H1 (cell line): ENCODE measurements around the gene CHMP6. TPM values are rescaled to one million over a fixed set of nuclear protein-coding genes. Genes with fewer than 3 reads are reported as not detected.
A peak's percentile ranks its signal among the peaks of the same experiment; 100 is the strongest.

Source experiments
- CTCF ChIA-PET: fragments of 300-600 bp; sonication (Branson Sonifier 250); formaldehyde crosslinking; loops from one replicate; lab custom pipeline; 2021; ENCODE audit not compliant: partially characterized antibody; lab: Charles Lee
- POLR2A ChIA-PET: fragments of 300-600 bp; sonication (Branson Sonifier 250); formaldehyde crosslinking; loops from one replicate; lab custom pipeline; 2021; ENCODE audit warnings: inconsistent platforms; ENCODE audit not compliant: partially characterized antibody; lab: Charles Lee
- DNase-seq, 2 experiments: peaks; one replicate each; pipeline versions ENCODE4 v3.0.0 to v3.0.0-alpha.2; 2010 to 2022; ENCODE audit warnings: low spot score in 2 of 2, low read depth in 1 of 2, mixed read lengths in 1 of 2
- FAIRE-seq: peaks from 2 replicates; lab custom pipeline; 2011; peaks lifted over from hg19 to GRCh38; lab: Jason Lieb, UNC
- H2AFZ ChIP-seq: 2 replicates; pipeline ENCODE4 v1.8.1; 2012; ENCODE audit warnings: low read length, inconsistent platforms
- H2AK5ac ChIP-seq: 2 replicates; pipeline ENCODE4 v1.6.1; 2013; ENCODE audit warnings: low read depth, low read length
- H2BK120ac ChIP-seq: replicated peaks from 2 replicates; pipeline ENCODE3; 2013; ENCODE audit warnings: low read depth, low read length, inconsistent platforms
- H2BK12ac ChIP-seq: 2 replicates; pipeline ENCODE4 v1.6.1; 2013; ENCODE audit warnings: low read depth, low read length
- H2BK15ac ChIP-seq: 2 replicates; pipeline ENCODE4 v1.6.1; 2013; ENCODE audit warnings: low read length
- H2BK20ac ChIP-seq: 2 replicates; pipeline ENCODE4 v1.6.1; 2013; ENCODE audit warnings: low read length
- H2BK5ac ChIP-seq: 2 replicates; pipeline ENCODE4 v1.6.1; 2013; ENCODE audit warnings: low read depth, low read length
- H3K14ac ChIP-seq: 2 replicates; pipeline ENCODE4 v1.6.1; 2013; ENCODE audit warnings: inconsistent platforms; ENCODE audit not compliant: insufficient read length
- H3K18ac ChIP-seq: 2 replicates; pipeline ENCODE4 v1.6.1; 2013; ENCODE audit warnings: low read length; ENCODE audit errors: extremely low read depth
- H3K23ac ChIP-seq: 2 replicates; pipeline ENCODE4 v1.6.1; 2013; ENCODE audit warnings: inconsistent platforms; ENCODE audit not compliant: insufficient read length
- H3K23me2 ChIP-seq: 2 replicates; pipeline ENCODE4 v1.6.1; 2013; ENCODE audit warnings: low read depth, low read length
- H3K27ac ChIP-seq: 2 replicates; pipeline ENCODE4 v1.6.1; 2011; ENCODE audit warnings: low read depth, low read length, inconsistent platforms
- H3K27me3 ChIP-seq, 4 experiments: replicated peaks in 1 of 4; 1 replicate in 1 of 4; 2 replicates in 3 of 4; pipeline versions ENCODE4 v1.6.1 to v1.8.1; 2011 to 2013; ENCODE audit warnings: low read length in 3 of 4, mild to moderate bottlenecking in 3 of 4, inconsistent platforms in 2 of 4, mixed read lengths in 2 of 4, moderate library complexity in 1 of 4; ENCODE audit not compliant: control insufficient read depth in 3 of 4, insufficient read depth in 3 of 4; ENCODE audit errors: extremely low read depth in 1 of 4
- H3K36me3 ChIP-seq, 4 experiments: 2 replicates each; pipeline versions ENCODE4 v1.6.1 to v1.8.1; 2011 to 2013; ENCODE audit warnings: mild to moderate bottlenecking in 4 of 4, low read length in 3 of 4, moderate library complexity in 2 of 4, control low read depth in 1 of 4, inconsistent platforms in 1 of 4; ENCODE audit not compliant: insufficient read depth in 4 of 4, control insufficient read depth in 2 of 4
- H3K4ac ChIP-seq: replicated peaks from 2 replicates; pipeline ENCODE3; 2013; ENCODE audit warnings: low read length, low read depth, mixed read lengths, inconsistent platforms; ENCODE audit not compliant: insufficient read length
- H3K4me1 ChIP-seq, 4 experiments: replicated peaks in 1 of 4; 1 replicate in 1 of 4; 2 replicates in 3 of 4; pipeline versions ENCODE4 v1.6.1 to v1.8.1; 2011 to 2013; ENCODE audit warnings: low read length in 3 of 4, inconsistent platforms in 2 of 4, mixed read lengths in 1 of 4; ENCODE audit not compliant: insufficient read depth in 4 of 4, control insufficient read depth in 3 of 4
- H3K4me2 ChIP-seq, 2 experiments: 2 replicates each; pipeline versions ENCODE4 v1.6.1 to v1.8.1; 2011 to 2013; ENCODE audit warnings: low read depth in 2 of 2, low read length in 2 of 2, control low read depth in 1 of 2, inconsistent platforms in 1 of 2, mild to moderate bottlenecking in 1 of 2; ENCODE audit not compliant: insufficient read depth in 1 of 2
- H3K4me3 ChIP-seq, 4 experiments: fragments of 200-600, 300-600 bp in 1 of 4; sonication (generic), shearing (Covaris generic), sonication (Bioruptor Twin) in 1 of 4; 2 replicates each; pipeline versions ENCODE4 v1.5.1 to v1.8.1; 2011 to 2016; ENCODE audit warnings: low read length in 4 of 4, low read depth in 3 of 4, control low read depth in 2 of 4, inconsistent platforms in 2 of 4, mild to moderate bottlenecking in 2 of 4, mixed read lengths in 1 of 4, moderate library complexity in 1 of 4; ENCODE audit not compliant: insufficient read depth in 2 of 4; ENCODE audit errors: extremely low read depth in 1 of 4
- H3K56ac ChIP-seq: replicated peaks from 2 replicates; pipeline ENCODE3; 2013; ENCODE audit warnings: low read depth, mild to moderate bottlenecking, mixed read lengths, low read length, inconsistent platforms; ENCODE audit not compliant: insufficient read length
- H3K79me1 ChIP-seq: 2 replicates; pipeline ENCODE4 v1.6.1; 2013; ENCODE audit warnings: low read depth, low read length, control low read depth
- H3K79me2 ChIP-seq, 2 experiments: 2 replicates each; pipeline versions ENCODE4 v1.6.1 to v1.8.1; 2012 to 2013; ENCODE audit warnings: low read length in 2 of 2, mild to moderate bottlenecking in 2 of 2, inconsistent platforms in 1 of 2; ENCODE audit not compliant: insufficient read depth in 2 of 2, control insufficient read depth in 1 of 2
- H3K9ac ChIP-seq, 4 experiments: replicated peaks in 1 of 4; 1 replicate in 1 of 4; 2 replicates in 3 of 4; pipeline versions ENCODE4 v1.6.1 to v1.8.1; 2011 to 2013; ENCODE audit warnings: low read depth in 3 of 4, low read length in 3 of 4, control low read depth in 2 of 4, mild to moderate bottlenecking in 2 of 4, moderate library complexity in 2 of 4, inconsistent platforms in 1 of 4; ENCODE audit errors: extremely low read depth in 1 of 4
- H3K9me3 ChIP-seq, 2 experiments: 2 replicates each; pipeline versions ENCODE4 v1.6.1 to v1.8.1; 2012 to 2013; ENCODE audit warnings: mild to moderate bottlenecking in 2 of 2, moderate library complexity in 2 of 2, control low read depth in 1 of 2, inconsistent platforms in 1 of 2, low read depth in 1 of 2, low read length in 1 of 2, mixed read lengths in 1 of 2; ENCODE audit not compliant: insufficient read depth in 2 of 2
- H4K20me1 ChIP-seq, 2 experiments: replicated peaks in 1 of 2; 2 replicates each; pipeline versions ENCODE3 to v1.8.1; 2011 to 2013; ENCODE audit warnings: inconsistent platforms in 2 of 2, low read length in 2 of 2, mild to moderate bottlenecking in 1 of 2; ENCODE audit not compliant: insufficient read depth in 2 of 2, control insufficient read depth in 1 of 2
- H4K5ac ChIP-seq: 2 replicates; pipeline ENCODE4 v1.6.1; 2013; ENCODE audit warnings: low read length, low read depth, mixed read lengths, inconsistent platforms; ENCODE audit not compliant: insufficient read length
- H4K8ac ChIP-seq: 2 replicates; pipeline ENCODE4 v1.8.0; 2013; ENCODE audit warnings: mild to moderate bottlenecking, moderate library complexity, low read length, inconsistent platforms; ENCODE audit not compliant: insufficient read depth; ENCODE audit errors: extremely low read depth
- H4K91ac ChIP-seq: replicated peaks from 2 replicates; pipeline ENCODE3; 2013; ENCODE audit warnings: low read length, mixed read lengths, inconsistent platforms; ENCODE audit not compliant: insufficient read length
- CBX5 ChIP-seq: fragments of 300-800, 300-1000 bp; sonication (generic); IDR thresholded peaks from 2 replicates; pipeline ENCODE4 v1.7.1; 2016; ENCODE audit warnings: antibody characterized with exemption, low read length, low read depth
- EGR1 ChIP-seq: IDR thresholded peaks from 2 replicates; pipeline ENCODE4 v1.6.1; 2011; ENCODE audit warnings: low read depth, low read length, borderline replicate concordance
- GABPA ChIP-seq: IDR thresholded peaks from 2 replicates; pipeline ENCODE4 v1.6.1; 2011; ENCODE audit warnings: mild to moderate bottlenecking, low read length, moderate library complexity, borderline replicate concordance; ENCODE audit not compliant: insufficient read depth
- HDAC6 ChIP-seq: IDR thresholded peaks from one replicate; pipeline ENCODE4 v1.7.1; 2012; ENCODE audit warnings: low read depth, mild to moderate bottlenecking, inconsistent platforms, low read length, moderate library complexity
- JUND ChIP-seq: IDR thresholded peaks from 2 replicates; pipeline ENCODE4 v1.6.1; 2011; ENCODE audit warnings: mild to moderate bottlenecking, improper control_type of control experiment, low read length
- KDM1A ChIP-seq: fragments of 200-600, 300-600 bp; sonication (generic); IDR thresholded peaks from 2 replicates; pipeline ENCODE4 v1.7.1; 2016; ENCODE audit warnings: mild to moderate bottlenecking, low read length, borderline replicate concordance
- NANOG ChIP-seq: IDR thresholded peaks from 2 replicates; pipeline ENCODE4 v1.6.1; 2011; ENCODE audit warnings: low read length, low read depth, mild to moderate bottlenecking, inconsistent platforms; ENCODE audit not compliant: insufficient read depth, poor library complexity, severe bottlenecking
- NRF1 ChIP-seq: IDR thresholded peaks from 2 replicates; pipeline ENCODE4 v1.6.1; 2011; ENCODE audit warnings: mild to moderate bottlenecking, low read depth, low read length, improper control_type of control experiment
- POLR2A ChIP-seq, 2 experiments: IDR thresholded peaks; 1 replicate in 1 of 2; 2 replicates in 1 of 2; pipeline ENCODE4 v1.6.1; 2011; ENCODE audit warnings: low read depth in 2 of 2, low read length in 2 of 2, mild to moderate bottlenecking in 2 of 2; ENCODE audit errors: control extremely low read depth in 1 of 2
- RFX5 ChIP-seq: IDR thresholded peaks from 2 replicates; pipeline ENCODE4 v1.6.1; 2011; ENCODE audit warnings: low read depth, low read length, improper control_type of control experiment, borderline replicate concordance
- RNF2 ChIP-seq: fragments of 200-900, 300-1000 bp; sonication (generic); IDR thresholded peaks from 2 replicates; pipeline ENCODE4 v1.7.1; 2016; ENCODE audit warnings: borderline replicate concordance, low read depth, mild to moderate bottlenecking, antibody characterized with exemption, low read length; ENCODE audit not compliant: poor library complexity, severe bottlenecking; ENCODE audit errors: missing control alignments
- SAP30 ChIP-seq: fragments of 300-600 bp; sonication (generic); IDR thresholded peaks from 2 replicates; pipeline ENCODE4 v1.7.1; 2012; ENCODE audit warnings: low read length, moderate library complexity, mild to moderate bottlenecking, inconsistent platforms; ENCODE audit not compliant: insufficient read depth, insufficient replicate concordance
- SP1 ChIP-seq: IDR thresholded peaks from 2 replicates; pipeline ENCODE4 v1.6.1; 2011; ENCODE audit warnings: low read depth, low read length
- WGBS, 2 experiments: shearing (Covaris generic) in 1 of 2; methylation state at CpG; one replicate each; pipeline versions ENCODE4 v1.1.6 to v1.1.7; 2013 to 2015; ENCODE audit warnings: low lambda C conversion rate in 2 of 2, mixed read lengths in 2 of 2, inconsistent platforms in 1 of 2, low coverage in 1 of 2, missing lambda C conversion rate in 1 of 2; ENCODE audit not compliant: insufficient replicate concordance in 2 of 2, insufficient coverage in 1 of 2, insufficient read length in 1 of 2; ENCODE audit errors: extremely low coverage in 1 of 2, missing lambda C conversion rate in 1 of 2; 5-methylcytosine and 5-hydroxymethylcytosine counted together
- polyA plus RNA-seq, 7 experiments: library from polyadenylated mRNA; depleted of rRNA in 3 of 7; stranded (reverse) in 5 of 7; unstranded in 2 of 7; fragments of >200 nt in 5 of 7; fragments of 200-250 nt in 2 of 7; gene quantifications; 1 replicate in 5 of 7; 2 replicates in 1 of 7; 4 replicates in 1 of 7; pipeline versions ENCODE4 v1.2.1 to v1.2.3, GENCODE V29; 2011 to 2013; ENCODE audit warnings: missing spikeins in 2 of 7, mixed read lengths in 2 of 7
- total RNA-seq: library from RNA; stranded (reverse); fragmentation: NEBNext Ultra II Directional; extraction: Animal tissue kit (Norgen Biotek cat#: 25700); gene quantifications from 2 replicates; pipeline ENCODE4 v1.2.1, GENCODE V29; 2021

Gene CHMP6
- total and polyA plus RNA-seq, 2 of the 8 experiments (the other 6 are each of a cell fraction or from before 2014, with no cell fraction given) = 15.7 to 24.3 TPM

- no peak overlapping the region for H4K91ac ChIP-seq
- no peak overlapping the region for H3K4ac ChIP-seq
- no peak overlapping the region for H3K4me3 ChIP-seq
- H2AK5ac ChIP-seq = no peak overlapping the region; the same call in 1 of the 2 replicates
- no peaks in the 10 kb centered on the region for H3K36me3 ChIP-seq
- H3K4me2 ChIP-seq = no peak overlapping the region
- peak overlapping the region; percentile 4; the same call in 1 of the 2 replicates for H4K8ac ChIP-seq
- no peak overlapping the region for H2AFZ ChIP-seq
- H2BK12ac ChIP-seq = 0 out of 2 replicates have a peak overlapping the region, but pooled peaks have one; percentile 39
- POLR2A ChIA-PET = no interaction called here
- no peak overlapping the region for H3K27ac ChIP-seq
- no peak overlapping the region for H2BK120ac ChIP-seq
- no peak overlapping the region for H2BK20ac ChIP-seq
- no peak overlapping the region for H3K23ac ChIP-seq
- 0 out of 2 replicates have a peak overlapping the region, but pooled peaks have one; percentile 16 for H2BK5ac ChIP-seq
- no peak overlapping the region for H3K18ac ChIP-seq
- H3K79me1 ChIP-seq = no peaks in the 10 kb centered on the region
- H3K27me3 ChIP-seq = peaks cover 0 to 9% (median 4%) of the 10 kb centered on the region in 4 experiments; a peak in 6 of 7 replicates
- no peaks in the 10 kb centered on the region for H4K20me1 ChIP-seq
- H3K9ac ChIP-seq = no peak overlapping the region
- H3K9me3 ChIP-seq = no peaks in the 10 kb centered on the region
- H3K23me2 ChIP-seq = peaks cover 6% of the 10 kb centered on the region; the same call in 1 of the 2 replicates
- no peak overlapping the region for H3K14ac ChIP-seq
- WGBS, 2 experiments = 94% methylated on average over 17 of the region's 17 CpGs; no CpG with 5 or more reads in 1 of the 2 experiments
- peaks cover 0 to 8% (median 1%) of the 10 kb centered on the region in 4 experiments; a peak in 4 of 7 replicates for H3K4me1 ChIP-seq
- DNase-seq = no peak
- H3K79me2 ChIP-seq = no peaks in the 10 kb centered on the region
- H4K5ac ChIP-seq = no peak overlapping the region
- CTCF ChIA-PET = interaction anchor here (1.1 to 1.9 kb wide), 5 partner anchors 11 to 555 kb away, joined by 3 to 7 read pairs (median 3); no protein-coding TSS in a partner anchor
- H3K56ac ChIP-seq = no peak overlapping the region
- H2BK15ac ChIP-seq = no peak overlapping the region
- FAIRE-seq = no peak
- no peak for TF ChIP-seq SP1
- TF ChIP-seq NANOG = no peak
- no peak for TF ChIP-seq NRF1
- no peak for TF ChIP-seq JUND
- no peak for TF ChIP-seq RNF2
- no peak for TF ChIP-seq SAP30
- no peak for TF ChIP-seq POLR2A (IDR thresholded peaks at IDR 0.05; ENCODE audit: control extremely low read depth in 1 of 2, low read depth in 2 of 2, low read length in 2 of 2)
- no peak for TF ChIP-seq EGR1
- TF ChIP-seq CBX5 = no peak
- no peak for TF ChIP-seq GABPA
- no peak for TF ChIP-seq KDM1A
- no peak for TF ChIP-seq RFX5
- no peak for TF ChIP-seq HDAC6
Observed at GRCh38 chr17:80982426-80982974, 9.1 kb upstream of the CHMP6 start.
